Measurements from ENCODE around the gene ZNF813. TPM values are rescaled to one million over a fixed set of nuclear protein-coding genes. Genes with fewer than 3 reads are reported as not detected.
"Not testable (repeated sequence)": the region's sequence is repeated elsewhere in the genome, so short reads cannot be mapped to it uniquely, and the experiment has no call there.

ZNF813 gene
- total RNA-seq, 1 donor from 2014 or later: 5.2 TPM

DNA sequence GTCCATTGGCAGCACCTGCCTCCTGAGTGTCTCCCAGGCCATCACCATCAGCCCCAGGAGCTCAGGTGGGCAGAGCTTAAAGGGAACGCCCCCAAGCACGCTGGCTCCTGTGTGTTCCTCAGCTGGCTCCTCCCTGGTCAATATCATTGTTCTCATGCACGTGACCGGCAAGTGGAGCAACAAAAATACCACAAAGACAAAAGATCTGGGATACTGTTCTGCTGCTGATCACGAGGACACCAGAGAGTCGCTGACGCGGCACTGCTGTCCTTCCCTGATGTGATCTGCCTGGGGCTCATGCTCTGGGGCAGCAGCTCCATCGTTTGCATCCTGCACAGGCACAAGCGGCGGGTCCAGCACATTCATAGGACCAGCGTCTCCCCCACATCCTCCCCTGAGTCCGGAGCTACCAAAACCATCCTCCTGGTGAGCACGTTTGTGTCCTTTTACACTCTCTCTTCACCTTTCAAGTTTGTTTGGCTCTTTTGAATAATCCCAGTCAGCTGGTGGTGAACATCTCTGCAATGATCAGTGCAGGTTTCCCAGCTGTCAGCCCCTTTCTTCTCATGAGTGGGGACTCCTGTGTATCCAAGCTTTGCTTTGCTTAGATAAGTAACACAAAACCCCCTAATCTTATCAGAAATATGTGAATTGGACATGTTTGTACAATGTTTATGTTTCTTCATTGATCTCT, 36.3 kb downstream of the ZNF813 start:
- not testable (repeated sequence) for DNase-seq; H3K9me3 Mint-ChIP-seq (ENCODE audit: unreplicated experiment); H3K36me3 Mint-ChIP-seq (ENCODE audit: unreplicated experiment); H3K27me3 Mint-ChIP-seq (ENCODE audit: unreplicated experiment); H3K4me1 Mint-ChIP-seq (ENCODE audit: low read depth, unreplicated experiment)
- peak overlapping the region; percentile 87 for H3K27ac Mint-ChIP-seq (ENCODE audit: unreplicated experiment)
- peak overlapping the region; percentile 81 for H3K4me3 Mint-ChIP-seq (ENCODE audit: unreplicated experiment)

DNA sequence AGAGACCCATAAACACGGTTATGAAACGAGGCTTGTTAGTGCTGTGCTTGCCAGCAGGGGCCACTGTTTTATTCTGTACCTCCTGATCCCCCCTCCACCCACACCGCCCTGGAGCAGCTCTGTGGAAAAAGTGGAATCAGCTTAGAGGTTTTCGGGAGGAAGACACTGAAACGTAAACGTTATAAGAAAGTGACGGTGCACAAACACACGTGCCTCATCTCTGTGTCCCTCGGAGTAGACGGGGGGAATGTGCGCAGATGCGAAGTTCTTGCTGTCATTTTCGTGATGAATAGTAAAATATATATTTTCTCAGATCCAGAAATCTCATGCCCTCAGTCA, 36.8 kb downstream of the ZNF813 start:
- Mint-ChIP-seq H3K4me3 (ENCODE audit: unreplicated experiment) (peak overlapping the region; percentile 81), H3K27ac (ENCODE audit: unreplicated experiment) (peak overlapping the region; percentile 87)
- not testable (repeated sequence) for H3K4me1 Mint-ChIP-seq (ENCODE audit: low read depth, unreplicated experiment); H3K9me3 Mint-ChIP-seq (ENCODE audit: unreplicated experiment); H3K36me3 Mint-ChIP-seq (ENCODE audit: unreplicated experiment); H3K27me3 Mint-ChIP-seq (ENCODE audit: unreplicated experiment)
- DNase-seq: peak; percentile 51

DNA sequence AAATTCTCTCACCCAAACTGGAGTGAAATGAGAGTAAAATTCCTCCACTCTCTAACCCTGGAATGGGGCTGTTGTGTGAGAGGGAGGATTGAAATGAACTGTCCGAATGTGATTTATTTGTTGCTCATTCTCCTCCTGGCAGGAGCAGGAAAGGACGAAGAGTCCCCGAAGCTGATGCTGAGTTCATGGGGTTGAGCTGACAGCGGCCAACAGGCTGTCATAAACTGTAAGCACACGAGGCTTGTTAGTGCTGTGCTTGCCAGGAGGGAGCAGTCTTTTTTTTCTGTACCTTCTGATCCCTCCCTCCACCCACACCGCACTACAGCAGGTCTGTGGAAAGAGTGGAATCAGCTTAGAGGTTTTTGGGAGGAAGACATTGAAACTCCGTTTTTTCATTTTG, 37.4 kb downstream of the ZNF813 start:
- H3K4me1 Mint-ChIP-seq (ENCODE audit: low read depth, unreplicated experiment): peaks cover 9% of the 10 kb centered on the region
- H3K9me3 Mint-ChIP-seq (ENCODE audit: unreplicated experiment): no peaks in the 10 kb centered on the region
- no peaks in the 10 kb centered on the region for H3K27me3 Mint-ChIP-seq (ENCODE audit: unreplicated experiment)
- no peaks in the 10 kb centered on the region for H3K36me3 Mint-ChIP-seq (ENCODE audit: unreplicated experiment)
- H3K27ac Mint-ChIP-seq (ENCODE audit: unreplicated experiment): peak overlapping the region; percentile 52
- peak overlapping the region; percentile 81 for H3K4me3 Mint-ChIP-seq (ENCODE audit: unreplicated experiment)
- TF ChIP-seq, protein P1, sequence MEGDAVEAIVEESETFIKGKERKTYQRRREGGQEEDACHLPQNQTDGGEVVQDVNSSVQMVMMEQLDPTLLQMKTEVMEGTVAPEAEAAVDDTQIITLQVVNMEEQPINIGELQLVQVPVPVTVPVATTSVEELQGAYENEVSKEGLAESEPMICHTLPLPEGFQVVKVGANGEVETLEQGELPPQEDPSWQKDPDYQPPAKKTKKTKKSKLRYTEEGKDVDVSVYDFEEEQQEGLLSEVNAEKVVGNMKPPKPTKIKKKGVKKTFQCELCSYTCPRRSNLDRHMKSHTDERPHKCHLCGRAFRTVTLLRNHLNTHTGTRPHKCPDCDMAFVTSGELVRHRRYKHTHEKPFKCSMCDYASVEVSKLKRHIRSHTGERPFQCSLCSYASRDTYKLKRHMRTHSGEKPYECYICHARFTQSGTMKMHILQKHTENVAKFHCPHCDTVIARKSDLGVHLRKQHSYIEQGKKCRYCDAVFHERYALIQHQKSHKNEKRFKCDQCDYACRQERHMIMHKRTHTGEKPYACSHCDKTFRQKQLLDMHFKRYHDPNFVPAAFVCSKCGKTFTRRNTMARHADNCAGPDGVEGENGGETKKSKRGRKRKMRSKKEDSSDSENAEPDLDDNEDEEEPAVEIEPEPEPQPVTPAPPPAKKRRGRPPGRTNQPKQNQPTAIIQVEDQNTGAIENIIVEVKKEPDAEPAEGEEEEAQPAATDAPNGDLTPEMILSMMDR (IDR thresholded peaks at IDR 0.05; ENCODE audit: partially characterized antibody, unreplicated experiment): no peak
- DNase-seq: no peak

DNA sequence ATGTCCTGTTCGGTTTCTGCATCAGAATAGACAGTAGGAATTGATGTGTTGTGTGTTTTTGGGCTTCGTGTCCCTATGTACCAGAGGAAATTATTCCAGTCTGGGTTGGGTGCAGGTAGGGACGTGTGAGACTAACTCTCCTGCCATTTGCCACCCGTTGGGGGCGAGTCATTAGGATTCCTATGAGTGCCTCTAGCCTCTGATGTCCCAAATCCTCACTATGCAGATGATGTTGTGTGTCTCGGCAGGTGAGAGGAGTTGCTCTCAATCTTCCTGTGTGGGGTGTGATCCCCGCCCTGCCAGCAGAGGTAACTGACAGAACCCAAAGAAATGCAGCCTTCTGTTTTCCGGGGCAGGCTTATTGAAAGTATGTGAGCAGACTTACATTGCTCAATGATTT, 39.2 kb downstream of the ZNF813 start:
- peaks cover 9% of the 10 kb centered on the region for H3K4me1 Mint-ChIP-seq (ENCODE audit: low read depth, unreplicated experiment)
- no peaks in the 10 kb centered on the region for H3K36me3 Mint-ChIP-seq (ENCODE audit: unreplicated experiment)
- no peaks in the 10 kb centered on the region for H3K27me3 Mint-ChIP-seq (ENCODE audit: unreplicated experiment)
- TF ChIP-seq, protein P1 (IDR thresholded peaks at IDR 0.05; ENCODE audit: partially characterized antibody, unreplicated experiment): no peak
- H3K9me3 Mint-ChIP-seq (ENCODE audit: unreplicated experiment): no peaks in the 10 kb centered on the region
- no peak overlapping the region for H3K4me3 Mint-ChIP-seq (ENCODE audit: unreplicated experiment)
- no peak overlapping the region for H3K27ac Mint-ChIP-seq (ENCODE audit: unreplicated experiment)
- DNase-seq: no peak

DNA sequence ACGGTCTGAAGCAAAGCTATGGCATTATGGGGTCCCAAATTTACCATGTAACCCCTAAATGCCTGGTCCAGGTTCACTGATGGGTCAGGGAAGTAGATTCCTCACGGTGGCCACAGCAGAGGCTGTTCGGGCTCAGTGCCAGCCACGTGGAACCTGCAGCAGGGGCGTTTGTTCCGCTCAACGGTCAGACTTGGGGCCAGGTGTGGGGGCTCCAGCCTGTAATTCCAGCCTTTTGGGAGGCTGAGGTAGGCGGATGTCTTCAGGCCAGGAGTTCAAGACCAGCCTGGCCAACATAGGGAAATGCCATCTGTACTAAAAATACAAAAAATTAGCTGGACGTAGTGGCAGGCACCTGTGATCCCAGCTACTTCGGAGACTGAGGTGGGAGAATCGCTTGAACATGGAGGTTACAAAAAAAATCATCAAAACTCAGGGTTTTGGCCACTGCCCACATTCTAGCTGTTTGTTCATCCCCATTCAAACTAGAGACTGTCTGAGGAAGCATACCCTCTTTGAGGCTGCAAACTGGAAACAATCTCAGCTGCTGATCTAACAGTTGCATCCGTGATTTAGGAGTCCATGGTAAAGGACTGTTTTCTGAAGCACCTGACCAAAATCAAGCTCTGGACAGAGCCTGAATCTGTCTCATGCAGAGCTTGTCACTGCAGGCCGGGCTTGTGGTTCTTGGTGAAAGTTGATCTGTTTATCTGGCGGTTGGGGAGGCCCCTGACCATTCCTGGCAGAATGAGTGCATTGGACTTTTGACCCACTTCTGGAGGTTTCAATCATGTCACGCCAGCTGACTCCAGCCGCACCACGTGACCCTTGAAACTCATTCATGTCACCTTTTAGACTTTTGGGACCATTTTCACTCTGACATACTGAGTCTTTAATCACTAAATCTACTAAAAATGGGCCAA, 40.2 kb downstream of the ZNF813 start:
- H3K9me3 Mint-ChIP-seq (ENCODE audit: unreplicated experiment): no peaks in the 10 kb centered on the region
- H3K36me3 Mint-ChIP-seq (ENCODE audit: unreplicated experiment): no peaks in the 10 kb centered on the region
- no peak overlapping the region for H3K27ac Mint-ChIP-seq (ENCODE audit: unreplicated experiment)
- H3K4me3 Mint-ChIP-seq (ENCODE audit: unreplicated experiment): no peak overlapping the region
- peaks cover 9% of the 10 kb centered on the region for H3K4me1 Mint-ChIP-seq (ENCODE audit: low read depth, unreplicated experiment)
- H3K27me3 Mint-ChIP-seq (ENCODE audit: unreplicated experiment): no peaks in the 10 kb centered on the region
- DNase-seq: no peak
- TF ChIP-seq, protein P1 (IDR thresholded peaks at IDR 0.05; ENCODE audit: partially characterized antibody, unreplicated experiment): no peak

DNA sequence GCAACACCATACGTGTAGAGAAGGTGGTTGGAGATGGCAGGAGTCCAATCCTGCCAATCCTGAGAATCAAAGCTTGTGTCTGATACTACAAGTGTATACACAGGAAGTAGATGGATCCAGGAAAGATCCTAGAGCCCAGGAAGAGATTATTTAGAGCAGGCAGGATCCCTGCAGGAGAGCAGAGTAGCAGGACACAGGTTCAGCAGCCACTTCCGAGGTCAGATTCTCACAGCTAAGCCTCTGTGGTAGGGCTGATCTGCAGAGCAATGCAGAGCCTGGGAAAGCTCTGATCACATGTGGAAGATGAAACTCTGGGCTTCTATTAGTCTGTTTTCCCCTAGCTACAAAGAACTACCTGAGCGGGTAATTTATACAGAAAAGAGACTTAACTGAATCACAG, 41.9 kb downstream of the ZNF813 start:
- no peak overlapping the region for H3K4me3 Mint-ChIP-seq (ENCODE audit: unreplicated experiment)
- TF ChIP-seq, protein P1 (IDR thresholded peaks at IDR 0.05; ENCODE audit: partially characterized antibody, unreplicated experiment): no peak
- H3K9me3 Mint-ChIP-seq (ENCODE audit: unreplicated experiment): no peaks in the 10 kb centered on the region
- H3K27ac Mint-ChIP-seq (ENCODE audit: unreplicated experiment): no peak overlapping the region
- H3K27me3 Mint-ChIP-seq (ENCODE audit: unreplicated experiment): no peaks in the 10 kb centered on the region
- no peak for DNase-seq
- H3K36me3 Mint-ChIP-seq (ENCODE audit: unreplicated experiment): no peaks in the 10 kb centered on the region
- peaks cover 6% of the 10 kb centered on the region for H3K4me1 Mint-ChIP-seq (ENCODE audit: low read depth, unreplicated experiment)
